H9 (cell line): Measurements from ENCODE around the gene MED20. TPM values are rescaled to one million over a fixed set of nuclear protein-coding genes. Genes with fewer than 3 reads are reported as not detected.
A peak's percentile ranks its signal among the peaks of the same experiment; 100 is the strongest.

Experiments used
- DNase-seq: peaks from one replicate; pipeline ENCODE4 v3.0.0-alpha.2; 2017
- H2AFZ ChIP-seq: one replicate; pipeline ENCODE4 v1.6.1; 2013; ENCODE audit warnings: mild to moderate bottlenecking, low read length, control low read depth, moderate library complexity
- H2AK5ac ChIP-seq: 2 replicates; pipeline ENCODE4 v1.6.1; 2013; ENCODE audit warnings: low read length, control low read depth, mixed read lengths; ENCODE audit not compliant: insufficient read length
- H2BK120ac ChIP-seq: one replicate; pipeline ENCODE4 v1.6.1; 2013; ENCODE audit warnings: low read depth, mild to moderate bottlenecking, low read length, control low read depth, inconsistent platforms; ENCODE audit not compliant: poor library complexity, severe bottlenecking
- H2BK12ac ChIP-seq: 2 replicates; pipeline ENCODE4 v1.6.1; 2013; ENCODE audit warnings: low read length, control low read depth, mixed read lengths, low read depth; ENCODE audit not compliant: insufficient read length
- H2BK15ac ChIP-seq: 2 replicates; pipeline ENCODE4 v1.6.1; 2013; ENCODE audit warnings: low read depth, low read length, control low read depth
- H2BK20ac ChIP-seq: one replicate; pipeline ENCODE4 v1.6.1; 2013; ENCODE audit warnings: low read depth, mild to moderate bottlenecking, low read length, control low read depth, inconsistent platforms; ENCODE audit not compliant: poor library complexity, severe bottlenecking
- H2BK5ac ChIP-seq: 2 replicates; pipeline ENCODE4 v1.6.1; 2013; ENCODE audit warnings: low read length, control low read depth, mixed read lengths; ENCODE audit not compliant: insufficient read length
- H3K14ac ChIP-seq: 2 replicates; pipeline ENCODE4 v1.6.1; 2013; ENCODE audit warnings: low read length, control low read depth; ENCODE audit not compliant: insufficient read depth
- H3K18ac ChIP-seq: 2 replicates; pipeline ENCODE4 v1.6.1; 2013; ENCODE audit warnings: low read depth, mild to moderate bottlenecking, mixed read lengths, low read length, control low read depth; ENCODE audit not compliant: insufficient read length
- H3K23ac ChIP-seq: 2 replicates; pipeline ENCODE4 v1.6.1; 2013; ENCODE audit warnings: low read length, control low read depth, mixed read lengths, low read depth; ENCODE audit not compliant: insufficient read length
- H3K23me2 ChIP-seq: 2 replicates; pipeline ENCODE4 v1.6.1; 2013; ENCODE audit warnings: low read depth, mild to moderate bottlenecking, mixed read lengths, low read length, control low read depth; ENCODE audit not compliant: insufficient read length, poor library complexity, severe bottlenecking
- H3K27ac ChIP-seq: 2 replicates; pipeline ENCODE4 v1.5.1; 2013; ENCODE audit warnings: low read length, control low read depth, mixed read lengths, low read depth; ENCODE audit not compliant: insufficient read length
- H3K27me3 ChIP-seq: 2 replicates; pipeline ENCODE4 v1.6.1; 2013; ENCODE audit warnings: low read length, control low read depth, inconsistent platforms; ENCODE audit not compliant: insufficient read depth
- H3K4ac ChIP-seq: 2 replicates; pipeline ENCODE4 v1.6.1; 2013; ENCODE audit warnings: low read depth, mild to moderate bottlenecking, control low read depth, inconsistent platforms, low read length, moderate library complexity
- H3K4me1 ChIP-seq: 2 replicates; pipeline ENCODE4 v1.6.1; 2013; ENCODE audit warnings: low read length, control low read depth, inconsistent platforms; ENCODE audit not compliant: insufficient read depth
- H3K4me2 ChIP-seq: 2 replicates; pipeline ENCODE4 v1.6.1; 2013; ENCODE audit warnings: low read length, control low read depth, mixed read lengths; ENCODE audit not compliant: insufficient read length, insufficient read depth
- H3K56ac ChIP-seq: 2 replicates; pipeline ENCODE4 v1.6.1; 2013; ENCODE audit warnings: low read depth, mild to moderate bottlenecking, mixed read lengths, low read length, control low read depth; ENCODE audit not compliant: insufficient read length
- H3K79me1 ChIP-seq: 2 replicates; pipeline ENCODE4 v1.6.1; 2013; ENCODE audit warnings: low read depth, mild to moderate bottlenecking, moderate library complexity, low read length, control low read depth, inconsistent platforms; ENCODE audit not compliant: insufficient read depth, poor library complexity, severe bottlenecking
- H3K79me2 ChIP-seq: 2 replicates; pipeline ENCODE4 v1.6.1; 2013; ENCODE audit warnings: low read length, control low read depth, inconsistent platforms; ENCODE audit not compliant: insufficient read depth
- H3K9ac ChIP-seq: 2 replicates; pipeline ENCODE4 v1.6.1; 2013; ENCODE audit warnings: low read length, control low read depth, mixed read lengths; ENCODE audit not compliant: insufficient read length; ENCODE audit errors: extremely low read depth
- H3K9me3 ChIP-seq: one replicate; pipeline ENCODE4 v1.6.1; 2013; ENCODE audit warnings: low read depth, low read length, inconsistent platforms; ENCODE audit not compliant: control insufficient read depth
- H3T11ph ChIP-seq: one replicate; pipeline ENCODE4 v1.6.1; 2013; ENCODE audit warnings: mild to moderate bottlenecking, low read length, control low read depth, inconsistent platforms
- H4K20me1 ChIP-seq: one replicate; pipeline ENCODE4 v1.6.1; 2013; ENCODE audit not compliant: control insufficient read depth, insufficient read length, insufficient read depth
- H4K5ac ChIP-seq: 2 replicates; pipeline ENCODE4 v1.6.1; 2013; ENCODE audit warnings: low read depth, mild to moderate bottlenecking, mixed read lengths, low read length, control low read depth; ENCODE audit not compliant: insufficient read length
- H4K8ac ChIP-seq: replicated peaks from 2 replicates; pipeline ENCODE4 v1.6.1; 2013; ENCODE audit warnings: low read length, control low read depth, mixed read lengths, low read depth; ENCODE audit not compliant: insufficient read length
- H4K91ac ChIP-seq: 2 replicates; pipeline ENCODE4 v1.6.1; 2013; ENCODE audit warnings: low read depth, mild to moderate bottlenecking, moderate library complexity, mixed read lengths, low read length, control low read depth; ENCODE audit not compliant: insufficient read length
- H3K27ac Mint-ChIP-seq, 3 experiments: 2 replicates in 2 of 3; 3 replicates in 1 of 3; pipeline ENCODE4 v1.8.0; 2020 to 2021; ENCODE audit warnings: mixed read lengths in 3 of 3, mild to moderate bottlenecking in 1 of 3, moderate library complexity in 1 of 3
- H3K27me3 Mint-ChIP-seq: 2 replicates; pipeline ENCODE4 v1.8.0; 2021; ENCODE audit warnings: low read depth, mild to moderate bottlenecking, moderate library complexity, mixed read lengths
- H3K36me3 Mint-ChIP-seq, 3 experiments: 2 replicates in 2 of 3; 3 replicates in 1 of 3; pipeline ENCODE4 v1.8.0; 2020 to 2021; ENCODE audit warnings: low read depth in 3 of 3, mixed read lengths in 3 of 3; ENCODE audit not compliant: insufficient read depth in 1 of 3
- H3K4me1 Mint-ChIP-seq, 2 experiments: 2 replicates each; pipeline ENCODE4 v1.8.0; 2020; ENCODE audit warnings: mixed read lengths in 2 of 2
- H3K4me3 Mint-ChIP-seq, 2 experiments: 2 replicates in 1 of 2; 3 replicates in 1 of 2; pipeline ENCODE4 v1.8.0; 2020 to 2021; ENCODE audit warnings: mild to moderate bottlenecking in 2 of 2, mixed read lengths in 2 of 2, moderate library complexity in 1 of 2
- H3K9me3 Mint-ChIP-seq, 2 experiments: 2 replicates in 1 of 2; 3 replicates in 1 of 2; pipeline ENCODE4 v1.8.0; 2020; ENCODE audit warnings: mild to moderate bottlenecking in 2 of 2, mixed read lengths in 2 of 2, moderate library complexity in 1 of 2
- CTCF ChIP-seq: fragments of 200-600 bp; sonication (generic); conservative IDR thresholded peaks from 3 replicates; pipeline ENCODE4 v1.8.0; 2021; ENCODE audit warnings: antibody characterized with exemption, mild to moderate bottlenecking
- WGBS: extraction: QIAGEN DNeasy Blood & Tissue Kit; methylation state at CpG from one replicate; pipeline ENCODE4 v1.1.7; 2013; ENCODE audit warnings: missing lambda C conversion rate, low lambda C conversion rate, mixed read lengths; ENCODE audit not compliant: insufficient read length; ENCODE audit errors: extremely low coverage; 5-methylcytosine and 5-hydroxymethylcytosine counted together
- total RNA-seq: library from RNA; stranded (reverse); gene quantifications from 2 replicates; pipeline ENCODE4 v1.2.1, GENCODE V29; 2021

The MED20 gene
- total RNA-seq, 1 experiment from 2014 or later = 28.9 TPM

GRCh38 chr6:41963371-41963770 is 42.4 kb upstream of the MED20 start:
- Histone ChIP-seq H3K9ac (no peak overlapping the region), H2AK5ac (no peak overlapping the region), H4K8ac (no peak overlapping the region), H3K14ac (no peak overlapping the region), H3K23me2 (peaks cover 3% of the 10 kb centered on the region), H3K4ac (no peak overlapping the region), H4K20me1 (no peaks in the 10 kb centered on the region), H3T11ph (no peak overlapping the region), H3K79me2 (no peaks in the 10 kb centered on the region), H2BK15ac (no peak overlapping the region), H3K18ac (no peak overlapping the region), H4K91ac (no peak overlapping the region), H3K79me1 (no peaks in the 10 kb centered on the region), H3K27me3 (no peaks in the 10 kb centered on the region), H2AFZ (no peak overlapping the region), H3K56ac (no peak overlapping the region), H4K5ac (no peak overlapping the region), H3K9me3 (no peaks in the 10 kb centered on the region), H2BK20ac (no peak overlapping the region), H3K23ac (no peak overlapping the region), H3K4me1 (peaks cover 17% of the 10 kb centered on the region; the same call in 1 of the 2 replicates), H3K27ac (no peak overlapping the region), H2BK12ac (peak overlapping the region; percentile 53), H2BK5ac (no peak overlapping the region), H2BK120ac (no peak overlapping the region), H3K4me2 (no peak overlapping the region)
- Mint-ChIP-seq H3K4me3 (no peak overlapping the region), H3K36me3 (no peaks in the 10 kb centered on the region; a peak in 1 of 7 replicates), H3K27ac (no peak overlapping the region), H3K27me3 (peaks cover 1% of the 10 kb centered on the region), H3K4me1 (peaks cover 47 to 48% of the 10 kb centered on the region in 2 experiments), H3K9me3 (no peaks in the 10 kb centered on the region)
- WGBS = no CpG with 5 or more reads among the region's 1 CpG
- DNase-seq = no peak
- no peak for TF ChIP-seq CTCF
